HepG2 (cell line): ENCODE data around the gene RAB43. TPM values are rescaled to one million over a fixed set of nuclear protein-coding genes. Genes with fewer than 3 reads are reported as not detected.

Experiments used
- CBX2 ChIP-seq, 2 experiments: fragments of 200-600 bp in 1 of 2; sonication (generic); formaldehyde crosslinking in 1 of 2; IDR thresholded peaks; 2 replicates each; pipeline versions ENCODE4 v1.7.0 to v1.8.1; 2018 to 2022; ENCODE audit warnings: low read depth in 2 of 2, low read length in 1 of 2, mild to moderate bottlenecking in 1 of 2, missing genetic modification reagents in 1 of 2
- ETV5 ChIP-seq: IDR thresholded peaks from 2 replicates; pipeline ENCODE4 v1.6.1; 2018; ENCODE audit warnings: missing biosample characterization, missing genetic modification reagents, inconsistent platforms, borderline replicate concordance
- FOXA1 ChIP-seq, 2 experiments: fragments of 450-650 bp in 1 of 2; sonication (generic) in 1 of 2; formaldehyde crosslinking in 1 of 2; IDR thresholded peaks; 2 replicates each; pipeline versions ENCODE4 v1.4.0 to v1.6.1; 2016 to 2020; ENCODE audit warnings: missing genetic modification reagents in 1 of 2
- FOXP4 ChIP-seq: sonication (generic); formaldehyde crosslinking; IDR thresholded peaks from 2 replicates; pipeline ENCODE4 v1.4.0; 2020; ENCODE audit warnings: missing genetic modification reagents
- GTF2F1 ChIP-seq: fragments of 150-350 bp; IDR thresholded peaks from 2 replicates; pipeline ENCODE4 v1.6.1; 2014; ENCODE audit warnings: low read length
- GZF1 ChIP-seq: sonication (generic); formaldehyde crosslinking; IDR thresholded peaks from 2 replicates; pipeline ENCODE4 v1.5.1; 2020; ENCODE audit warnings: mild to moderate bottlenecking, missing genetic modification reagents
- HMGXB4 ChIP-seq, 2 experiments: sonication (generic) in 1 of 2; formaldehyde crosslinking in 1 of 2; IDR thresholded peaks; 2 replicates each; pipeline versions ENCODE4 v1.4.0 to v1.6.1; 2018 to 2020; ENCODE audit warnings: missing genetic modification reagents in 2 of 2, borderline replicate concordance in 1 of 2, low read depth in 1 of 2, mild to moderate bottlenecking in 1 of 2, missing biosample characterization in 1 of 2
- LCORL ChIP-seq, 2 experiments: fragments of 450-650 bp in 1 of 2; sonication (generic) in 1 of 2; formaldehyde crosslinking in 1 of 2; IDR thresholded peaks; 2 replicates each; pipeline versions ENCODE4 v1.5.0 to v1.6.1; 2017 to 2020; ENCODE audit warnings: antibody characterized with exemption in 1 of 2, missing genetic modification reagents in 1 of 2
- MEIS2 ChIP-seq: sonication (generic); formaldehyde crosslinking; IDR thresholded peaks from 2 replicates; pipeline ENCODE4 v1.9.0; 2021; ENCODE audit warnings: mild to moderate bottlenecking, missing genetic modification reagents
- MTERF4 ChIP-seq: sonication (generic); formaldehyde crosslinking; IDR thresholded peaks from 2 replicates; pipeline ENCODE4 v1.8.0; 2023; ENCODE audit warnings: mild to moderate bottlenecking, missing genetic modification reagents
- NR2F6 ChIP-seq, 2 experiments: IDR thresholded peaks; 2 replicates each; pipeline ENCODE4 v1.6.1; 2016; ENCODE audit warnings: antibody characterized with exemption in 1 of 2, mild to moderate bottlenecking in 1 of 2
- PCBP2 ChIP-seq: fragments of 200-400 bp; formaldehyde crosslinking; optimal IDR thresholded peaks from 2 replicates; pipeline ENCODE3; 2018; ENCODE audit warnings: low read length, low read depth; ENCODE audit not compliant: poor library complexity, severe bottlenecking
- XRCC5 ChIP-seq: fragments of 200-400 bp; formaldehyde crosslinking; optimal IDR thresholded peaks from 2 replicates; pipeline ENCODE3; 2017; ENCODE audit warnings: mild to moderate bottlenecking, low read length
- ZBTB10 ChIP-seq: sonication (generic); formaldehyde crosslinking; IDR thresholded peaks from 2 replicates; pipeline ENCODE4 v1.4.0; 2020; ENCODE audit warnings: missing genetic modification reagents, borderline replicate concordance
- ZNF292 ChIP-seq: sonication (generic); formaldehyde crosslinking; IDR thresholded peaks from 2 replicates; pipeline ENCODE4 v1.8.1; 2022; ENCODE audit warnings: mild to moderate bottlenecking, low read depth, missing genetic modification reagents, borderline replicate concordance
- ZNF770 ChIP-seq: sonication (generic); formaldehyde crosslinking; IDR thresholded peaks from 2 replicates; pipeline ENCODE4 v1.5.0; 2020; ENCODE audit warnings: mild to moderate bottlenecking, missing genetic modification reagents
- polyA plus RNA-seq, 8 experiments: library from polyadenylated mRNA; depleted of rRNA in 3 of 8; stranded (reverse) in 7 of 8; unstranded in 1 of 8; fragments of >200 nt; fragmentation: Illumina TruSeq in 4 of 8; extraction: Trizol in 4 of 8; gene quantifications; 2 replicates each; pipeline versions ENCODE4 v1.2.1 to v1.2.3, GENCODE V29; 2011 to 2016; ENCODE audit warnings: low read depth in 4 of 8, missing spikeins in 1 of 8, mixed read lengths in 1 of 8; ENCODE audit not compliant: insufficient read depth in 1 of 8
- total RNA-seq, 5 experiments: library from RNA; depleted of rRNA; stranded (reverse); fragments of >200 nt; fragmentation: Illumina TruSeq; extraction: Trizol; gene quantifications; 2 replicates each; pipeline ENCODE4 v1.2.3, GENCODE V29; 2016; ENCODE audit warnings: low read depth in 1 of 5

The RAB43 gene
- total and polyA plus RNA-seq, 2 of the 13 experiments (the other 11 are each of a cell fraction or from before 2014, with no cell fraction given), result 11.8 to 18.4 TPM

- no peak for TF ChIP-seq MTERF4 (CRISPR knock-in tag)
- no peak for TF ChIP-seq ZNF770 (CRISPR knock-in tag)
- TF ChIP-seq NR2F6 (IDR thresholded peaks at IDR 0.05), result no peak
- no peak for TF ChIP-seq NR2F6 (CRISPR knock-in tag; IDR thresholded peaks at IDR 0.05)
- peak; percentile 78 to 84; a peak in 3 of 4 replicates for TF ChIP-seq HMGXB4 (CRISPR knock-in tag; IDR thresholded peaks at IDR 0.05; ENCODE audit: borderline replicate concordance in 1 of 2, low read depth in 1 of 2)
- no peak for TF ChIP-seq GTF2F1
- no peak for TF ChIP-seq FOXA1 (IDR thresholded peaks at IDR 0.05)
- TF ChIP-seq FOXA1 (CRISPR knock-in tag; IDR thresholded peaks at IDR 0.05), result no peak
- TF ChIP-seq ZNF292 (CRISPR knock-in tag), result no peak
- no peak for TF ChIP-seq GZF1 (CRISPR knock-in tag)
- TF ChIP-seq XRCC5, result peak; percentile 90
- peak; percentile 82 for TF ChIP-seq ETV5 (CRISPR knock-in tag)
- TF ChIP-seq ZBTB10 (CRISPR knock-in tag), result no peak
- TF ChIP-seq PCBP2, result no peak
- no peak; the same call in none of the 2 replicates for TF ChIP-seq MEIS2 (CRISPR knock-in tag)
- no peak for TF ChIP-seq CBX2 (IDR thresholded peaks at IDR 0.05; ENCODE audit: low read depth, low read length)
- TF ChIP-seq CBX2 (CRISPR knock-in tag; IDR thresholded peaks at IDR 0.05; ENCODE audit: low read depth), result no peak
- TF ChIP-seq FOXP4 (CRISPR knock-in tag), result peak; percentile 37; the same call in 1 of the 2 replicates
- TF ChIP-seq LCORL (IDR thresholded peaks at IDR 0.05), result no peak; the same call in 1 of the 2 replicates
- peak; percentile 53; the same call in 1 of the 2 replicates for TF ChIP-seq LCORL (CRISPR knock-in tag; IDR thresholded peaks at IDR 0.05)
These were observed 39.6 kb upstream of the RAB43 start, which contains the start of gene ISY1 (continued) for GRCh38 chr3:129160891-129161859.
